ENCODE measurements around the gene PPP3CA.

DNA sequence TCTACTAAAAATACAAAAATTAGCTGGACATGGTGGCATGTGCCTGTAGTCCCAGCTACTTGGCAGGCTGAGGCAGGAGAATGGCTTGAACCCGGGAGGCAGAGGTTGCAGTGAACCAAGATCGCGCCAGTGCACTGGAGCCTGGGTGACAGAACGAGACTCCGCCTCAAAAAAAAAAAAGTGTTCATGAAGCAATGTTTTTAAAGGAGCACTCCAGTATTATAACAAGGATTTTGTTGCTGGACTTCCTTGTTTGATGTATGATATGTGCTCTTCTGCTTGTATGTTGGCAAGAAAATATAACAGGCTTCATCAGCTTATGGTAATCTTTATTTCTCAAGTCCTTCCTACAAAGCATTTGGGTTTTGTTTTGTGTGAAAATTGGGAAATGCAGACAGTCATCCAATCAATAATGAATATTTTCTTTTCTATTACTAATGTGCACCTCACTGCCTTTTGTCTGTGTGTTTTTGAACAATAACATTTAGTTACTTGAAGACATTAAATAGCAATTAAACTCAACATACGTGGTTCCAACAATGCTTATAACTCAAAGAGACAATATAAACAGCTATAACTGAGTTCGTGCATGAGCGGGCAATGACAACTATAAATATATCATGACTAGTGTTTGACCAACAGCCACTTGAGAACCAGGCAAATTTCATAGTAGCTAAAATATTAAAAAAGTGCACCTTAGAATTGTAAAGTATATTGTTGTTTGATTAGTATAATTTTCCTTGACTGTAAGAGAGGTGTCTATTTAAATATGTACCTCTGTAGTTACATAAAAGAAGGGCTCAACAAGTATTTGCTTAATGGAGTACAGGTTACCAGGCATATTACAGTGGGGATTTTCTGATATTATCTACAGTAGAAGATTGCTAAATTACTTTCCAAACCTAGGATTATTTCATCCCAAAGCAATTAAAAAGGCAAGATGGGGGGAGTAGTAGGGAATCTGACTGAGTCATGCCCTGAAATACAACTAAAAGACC is 210.7 kb downstream of the PPP3CA start:
- TF ChIP-seq, protein P1, sequence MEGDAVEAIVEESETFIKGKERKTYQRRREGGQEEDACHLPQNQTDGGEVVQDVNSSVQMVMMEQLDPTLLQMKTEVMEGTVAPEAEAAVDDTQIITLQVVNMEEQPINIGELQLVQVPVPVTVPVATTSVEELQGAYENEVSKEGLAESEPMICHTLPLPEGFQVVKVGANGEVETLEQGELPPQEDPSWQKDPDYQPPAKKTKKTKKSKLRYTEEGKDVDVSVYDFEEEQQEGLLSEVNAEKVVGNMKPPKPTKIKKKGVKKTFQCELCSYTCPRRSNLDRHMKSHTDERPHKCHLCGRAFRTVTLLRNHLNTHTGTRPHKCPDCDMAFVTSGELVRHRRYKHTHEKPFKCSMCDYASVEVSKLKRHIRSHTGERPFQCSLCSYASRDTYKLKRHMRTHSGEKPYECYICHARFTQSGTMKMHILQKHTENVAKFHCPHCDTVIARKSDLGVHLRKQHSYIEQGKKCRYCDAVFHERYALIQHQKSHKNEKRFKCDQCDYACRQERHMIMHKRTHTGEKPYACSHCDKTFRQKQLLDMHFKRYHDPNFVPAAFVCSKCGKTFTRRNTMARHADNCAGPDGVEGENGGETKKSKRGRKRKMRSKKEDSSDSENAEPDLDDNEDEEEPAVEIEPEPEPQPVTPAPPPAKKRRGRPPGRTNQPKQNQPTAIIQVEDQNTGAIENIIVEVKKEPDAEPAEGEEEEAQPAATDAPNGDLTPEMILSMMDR (IDR thresholded peaks at IDR 0.05): no peak
- no peak for TF ChIP-seq POLR2A (IDR thresholded peaks at IDR 0.05)

Data from tibial nerve (tissue), 3 donors.